DOHH2 (cell line): ENCODE measurements around the gene CEP44.

Source experiments
- CTCF ChIP-seq: fragments of 200-600 bp; sonication (generic); IDR thresholded peaks from one replicate; pipeline ENCODE4 v1.5.1; 2014; ENCODE audit warnings: antibody characterized with exemption, mild to moderate bottlenecking, low read depth, low read length; ENCODE audit not compliant: poor library complexity, severe bottlenecking
- EZH2phosphoT487 ChIP-seq: fragments of 200-600 bp; sonication (generic); IDR thresholded peaks from 2 replicates; pipeline ENCODE4 v1.6.1; 2017; ENCODE audit warnings: borderline replicate concordance, mild to moderate bottlenecking, antibody characterized with exemption, low read length, moderate library complexity, mixed read lengths

GRCh38 chr4:174252412-174252811 is 31.3 kb upstream of the CEP44 start:
- TF ChIP-seq CTCF (no peak), EZH2phosphoT487 (no peak)
